ENCODE results near the gene D2HGDH. TPM values are rescaled to one million over a fixed set of nuclear protein-coding genes. Genes with fewer than 3 reads are reported as not detected.

Gene D2HGDH
- total and polyA plus RNA-seq, 10 of the 15 experiments (the other 5 are each of a cell fraction or from before 2014, with no cell fraction given) = 0.52 to 32.1 (median 11.0) TPM

GRCh38 chr2:241772063-241772499 lies 37.7 kb downstream of the D2HGDH start:
- RAD21 ChIA-PET (ENCODE audit: unreplicated experiment) = interaction anchor here (1.0 to 1.4 kb wide), 3 partner anchors 9 to 15 kb away, joined by 3 to 5 read pairs (median 5); no protein-coding TSS in a partner anchor
- TF ChIP-seq, protein P1, sequence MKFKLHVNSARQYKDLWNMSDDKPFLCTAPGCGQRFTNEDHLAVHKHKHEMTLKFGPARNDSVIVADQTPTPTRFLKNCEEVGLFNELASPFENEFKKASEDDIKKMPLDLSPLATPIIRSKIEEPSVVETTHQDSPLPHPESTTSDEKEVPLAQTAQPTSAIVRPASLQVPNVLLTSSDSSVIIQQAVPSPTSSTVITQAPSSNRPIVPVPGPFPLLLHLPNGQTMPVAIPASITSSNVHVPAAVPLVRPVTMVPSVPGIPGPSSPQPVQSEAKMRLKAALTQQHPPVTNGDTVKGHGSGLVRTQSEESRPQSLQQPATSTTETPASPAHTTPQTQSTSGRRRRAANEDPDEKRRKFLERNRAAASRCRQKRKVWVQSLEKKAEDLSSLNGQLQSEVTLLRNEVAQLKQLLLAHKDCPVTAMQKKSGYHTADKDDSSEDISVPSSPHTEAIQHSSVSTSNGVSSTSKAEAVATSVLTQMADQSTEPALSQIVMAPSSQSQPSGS (IDR thresholded peaks at IDR 0.05; ENCODE audit: low read length) = no peak
- no peak for TF ChIP-seq GATAD2B (conservative IDR thresholded peaks at IDR 0.05; ENCODE audit: low read depth)
- no peak for TF ChIP-seq EZH2 (IDR thresholded peaks at IDR 0.05; ENCODE audit: borderline replicate concordance, control insufficient read depth, low read depth, low read length)
- TF ChIP-seq MXI1 (IDR thresholded peaks at IDR 0.05; ENCODE audit: low read depth, low read length) = no peak
- no peak for TF ChIP-seq RCOR1 (conservative IDR thresholded peaks at IDR 0.05; ENCODE audit: low read depth, low read length)
- TF ChIP-seq SP1 (IDR thresholded peaks at IDR 0.05; ENCODE audit: low read depth, low read length) = no peak
- TF ChIP-seq JUNB (IDR thresholded peaks at IDR 0.05) = peak; percentile 59
- no peak for TF ChIP-seq TCF12 (IDR thresholded peaks at IDR 0.05; ENCODE audit: low read depth, low read length)
- TF ChIP-seq SMARCA5 (IDR thresholded peaks at IDR 0.05) = no peak
- TF ChIP-seq ETV6 (conservative IDR thresholded peaks at IDR 0.05 in 1 of 2, IDR thresholded peaks at IDR 0.05 in 1 of 2; ENCODE audit: borderline replicate concordance in 1 of 2, low read depth in 1 of 2) = no peak
- no peak for TF ChIP-seq MYC (IDR thresholded peaks at IDR 0.05; ENCODE audit: insufficient read depth, insufficient read length, insufficient replicate concordance, low read length, severe bottlenecking)
- no peak for TF ChIP-seq HDAC2 (IDR thresholded peaks at IDR 0.05)
- peak; percentile 37; the same call in 1 of the 2 replicates for TF ChIP-seq NBN (IDR thresholded peaks at IDR 0.05)
- no peak for TF ChIP-seq EGR1 (IDR thresholded peaks at IDR 0.05; ENCODE audit: borderline replicate concordance in 1 of 2, low read depth in 2 of 2, low read length in 2 of 2)
- no peak for TF ChIP-seq BCL11A (IDR thresholded peaks at IDR 0.05; ENCODE audit: low read depth, low read length)
- no peak for TF ChIP-seq MTA3 (IDR thresholded peaks at IDR 0.05; ENCODE audit: borderline replicate concordance, low read length)
- TF ChIP-seq HDGF (IDR thresholded peaks at IDR 0.05) = no peak
- peak; percentile 36; the same call in 1 of the 2 replicates for TF ChIP-seq SPI1 (IDR thresholded peaks at IDR 0.05; ENCODE audit: borderline replicate concordance, insufficient read depth, low read depth, low read length)
- TF ChIP-seq BHLHE40 (IDR thresholded peaks at IDR 0.05; ENCODE audit: borderline replicate concordance in 1 of 2, low read depth in 2 of 2, low read length in 1 of 2) = peak; percentile 12 to 32; a peak in 1 of 4 replicates
- TF ChIP-seq SMAD5 (IDR thresholded peaks at IDR 0.05; ENCODE audit: low read depth) = no peak
- no peak for TF ChIP-seq TCF3 (IDR thresholded peaks at IDR 0.05; ENCODE audit: borderline replicate concordance, insufficient read depth, low read depth, low read length)
- TF ChIP-seq PAX8 (IDR thresholded peaks at IDR 0.05) = no peak
- TF ChIP-seq, protein P2, sequence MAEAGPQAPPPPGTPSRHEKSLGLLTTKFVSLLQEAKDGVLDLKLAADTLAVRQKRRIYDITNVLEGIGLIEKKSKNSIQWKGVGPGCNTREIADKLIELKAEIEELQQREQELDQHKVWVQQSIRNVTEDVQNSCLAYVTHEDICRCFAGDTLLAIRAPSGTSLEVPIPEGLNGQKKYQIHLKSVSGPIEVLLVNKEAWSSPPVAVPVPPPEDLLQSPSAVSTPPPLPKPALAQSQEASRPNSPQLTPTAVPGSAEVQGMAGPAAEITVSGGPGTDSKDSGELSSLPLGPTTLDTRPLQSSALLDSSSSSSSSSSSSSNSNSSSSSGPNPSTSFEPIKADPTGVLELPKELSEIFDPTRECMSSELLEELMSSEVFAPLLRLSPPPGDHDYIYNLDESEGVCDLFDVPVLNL (IDR thresholded peaks at IDR 0.05; ENCODE audit: low read depth, low read length) = no peak

More at GRCh38 chr2:241772063-241772499, 37.7 kb downstream of the D2HGDH start:
- DNase-seq (ENCODE audit: low read depth, low spot score) (peak; percentile 40), ATAC-seq (peak; percentile 68), FAIRE-seq (peak; percentile 81)
- ChIA-PET SMC1A (ENCODE audit: uncharacterized antibody, unreplicated experiment) (interaction anchor here (1.7 kb wide), 1 partner anchor 15 kb away, joined by 7 read pairs; no protein-coding TSS in a partner anchor), CTCF (interaction anchor here (1.4 kb wide), 2 partner anchors 16 to 106 kb away, joined by 5 read pairs; no protein-coding TSS in a partner anchor), POLR2A (no interaction called here)
- 0 out of 2 replicates have a peak overlapping the region, but pooled peaks have one; percentile 23 for H3K4me3 ChIP-seq
- peak overlapping the region; percentile 97 for H3K4me2 ChIP-seq (ENCODE audit: control insufficient read depth, insufficient read depth)
- no TSS peak for BruUV-seq (replicated peaks)
- H2AFZ ChIP-seq (ENCODE audit: control insufficient read depth, low read depth, low read length) = peak overlapping the region; percentile 87
- intact Hi-C loops (cut with micrococcal nuclease; ENCODE audit: unreplicated experiment) (loop anchor here (1.0 kb wide), 1 partner anchor 104 kb away; no protein-coding TSS in a partner anchor), in situ Hi-C loops (cut with MboI) (no loop called here)
- H3K36me3 ChIP-seq (ENCODE audit: control insufficient read depth in 2 of 2, insufficient read depth in 2 of 2, low read length in 1 of 2) = no peaks in the 10 kb centered on the region
- peak overlapping the region; percentile 72 for H3K9ac ChIP-seq (ENCODE audit: control insufficient read depth, insufficient read depth, low read length)
- H3K4me1 ChIP-seq (ENCODE audit: control insufficient read depth, insufficient read depth, low read length) = peaks cover 15% of the 10 kb centered on the region
- 19% methylated on average over 9 of the region's 9 CpGs for WGBS (ENCODE audit: insufficient coverage, insufficient replicate concordance, low lambda C conversion rate, missing lambda C conversion rate)
- H4K20me1 ChIP-seq (ENCODE audit: control insufficient read depth, insufficient read depth) = no peaks in the 10 kb centered on the region
- H3K27me3 ChIP-seq (replicated peaks in 1 of 2; ENCODE audit: control insufficient read depth in 2 of 2, insufficient read depth in 2 of 2, low read length in 1 of 2) = no peaks in the 10 kb centered on the region
- no peaks in the 10 kb centered on the region for H3K79me2 ChIP-seq (ENCODE audit: control insufficient read depth, insufficient read depth, low read length)
- peak overlapping the region; percentile 89 for H3K27ac ChIP-seq (ENCODE audit: control insufficient read depth, insufficient read depth)
- H3K9me3 ChIP-seq (replicated peaks; ENCODE audit: control insufficient read depth, insufficient read depth, low read length) = no peaks in the 10 kb centered on the region
